Omental fat pad (tissue), 4 donors: ENCODE measurements around the gene XAGE5. TPM values are rescaled to one million over a fixed set of nuclear protein-coding genes. Genes with fewer than 3 reads are reported as not detected.
"Not testable (repeated sequence)": the region's sequence is repeated elsewhere in the genome, so short reads cannot be mapped to it uniquely, and the experiment has no call there.

Source experiments
- ATAC-seq: fragments of 150-250 bp; one replicate; pipeline ENCODE4 v1.9.1; 2016; ENCODE audit warnings: mild to moderate bottlenecking, moderate library complexity; ENCODE audit not compliant: low FRiP score
- DNase-seq: peaks from one replicate; pipeline ENCODE4 v3.0.0-alpha.2; 2019; ENCODE audit warnings: low spot score
- small RNA-seq: library from RNA; depleted of rRNA; stranded (forward); fragments of <200 nt; gene quantifications from one replicate; pipeline ENCODE3, GENCODE V24; 2016
- total RNA-seq, 4 donors: library from RNA; depleted of rRNA; stranded (reverse); fragments of >200 nt; gene quantifications; one replicate each; pipeline ENCODE4 v1.1.0, GENCODE V29; 2016
- TF ChIP-seq, protein P1 (sequence below), 3 donors: fragments of 450-650 bp; IDR thresholded peaks; one replicate each; pipeline ENCODE4 v1.5.1; 2016 to 2017; ENCODE audit warnings: antibody characterized with exemption in 3 of 3, mild to moderate bottlenecking in 3 of 3, moderate library complexity in 2 of 3

The XAGE5 gene
- total RNA-seq, 4 donors from 2014 or later, result not detected

DNA sequence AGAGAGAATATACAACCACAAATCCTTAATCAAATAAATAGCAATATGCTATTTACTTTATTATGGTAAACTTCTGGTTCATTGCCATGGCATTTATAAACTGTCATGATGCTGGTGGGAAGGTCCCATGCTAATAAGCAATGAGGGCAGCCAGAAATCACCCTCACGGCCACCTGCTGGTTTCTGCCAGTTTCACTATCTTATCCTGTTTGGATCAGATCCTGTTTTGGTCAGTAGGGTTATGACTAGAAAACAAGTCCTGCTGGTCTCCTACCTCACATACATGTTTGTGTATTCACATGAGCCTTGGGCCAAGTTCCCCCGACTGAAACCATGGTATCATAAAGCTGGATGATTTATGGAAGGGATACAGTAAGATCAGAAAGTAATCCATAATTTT is 28.1 kb downstream of the XAGE5 start:
- DNase-seq, result no peak
- TF ChIP-seq, protein P1, sequence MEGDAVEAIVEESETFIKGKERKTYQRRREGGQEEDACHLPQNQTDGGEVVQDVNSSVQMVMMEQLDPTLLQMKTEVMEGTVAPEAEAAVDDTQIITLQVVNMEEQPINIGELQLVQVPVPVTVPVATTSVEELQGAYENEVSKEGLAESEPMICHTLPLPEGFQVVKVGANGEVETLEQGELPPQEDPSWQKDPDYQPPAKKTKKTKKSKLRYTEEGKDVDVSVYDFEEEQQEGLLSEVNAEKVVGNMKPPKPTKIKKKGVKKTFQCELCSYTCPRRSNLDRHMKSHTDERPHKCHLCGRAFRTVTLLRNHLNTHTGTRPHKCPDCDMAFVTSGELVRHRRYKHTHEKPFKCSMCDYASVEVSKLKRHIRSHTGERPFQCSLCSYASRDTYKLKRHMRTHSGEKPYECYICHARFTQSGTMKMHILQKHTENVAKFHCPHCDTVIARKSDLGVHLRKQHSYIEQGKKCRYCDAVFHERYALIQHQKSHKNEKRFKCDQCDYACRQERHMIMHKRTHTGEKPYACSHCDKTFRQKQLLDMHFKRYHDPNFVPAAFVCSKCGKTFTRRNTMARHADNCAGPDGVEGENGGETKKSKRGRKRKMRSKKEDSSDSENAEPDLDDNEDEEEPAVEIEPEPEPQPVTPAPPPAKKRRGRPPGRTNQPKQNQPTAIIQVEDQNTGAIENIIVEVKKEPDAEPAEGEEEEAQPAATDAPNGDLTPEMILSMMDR (IDR thresholded peaks at IDR 0.05), result no peak
- no peak for ATAC-seq

DNA sequence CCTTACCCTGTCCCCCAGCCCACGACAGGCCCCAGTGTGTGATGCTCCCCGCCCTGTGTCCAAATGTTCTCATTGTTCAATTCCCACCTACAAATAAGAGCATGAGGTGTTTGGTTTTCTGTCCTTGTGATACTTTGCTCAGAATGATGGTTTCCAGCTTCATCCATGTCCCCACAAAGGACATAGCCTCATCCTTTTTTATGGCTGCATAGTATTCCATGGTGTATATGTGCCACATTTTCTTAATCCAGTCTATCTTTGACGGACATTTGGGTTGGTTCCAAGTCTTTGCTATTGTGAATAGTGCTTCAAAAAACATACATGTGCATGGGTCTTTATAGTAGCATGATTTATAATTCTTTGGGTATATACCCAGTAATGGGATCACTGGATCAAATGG is 32.5 kb downstream of the XAGE5 start:
- ATAC-seq, DNase-seq: not testable (repeated sequence)

- TF ChIP-seq, protein P1 (IDR thresholded peaks at IDR 0.05), result no peak
- DNase-seq (no peak), ATAC-seq (no peak)
Observed at GRCh38 chrX:52852110-52852860, 41.2 kb downstream of the XAGE5 start.

DNA sequence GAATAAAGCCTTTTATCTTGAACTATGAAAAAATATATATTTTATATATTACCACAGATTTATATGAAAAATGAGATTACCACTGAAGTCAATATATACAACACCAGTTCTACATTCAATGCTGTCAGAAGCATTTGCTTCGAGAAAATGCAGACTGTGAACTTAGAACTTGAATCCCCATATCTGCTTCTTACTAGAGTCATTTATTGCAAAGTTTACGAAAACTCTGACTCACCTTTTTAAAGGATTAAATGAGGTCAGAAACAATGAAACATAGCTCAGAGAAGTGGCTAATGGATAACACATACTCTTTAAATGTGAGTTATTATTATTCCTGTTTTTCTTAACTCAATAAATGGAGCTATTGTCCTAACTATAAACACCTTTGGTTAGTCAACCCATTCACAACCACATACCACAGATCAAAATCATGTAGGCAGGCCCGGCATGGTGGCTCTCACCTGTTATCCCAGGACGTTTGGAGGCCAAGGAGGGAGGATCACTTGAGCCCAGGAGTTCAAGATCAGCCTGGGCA is 46.0 kb downstream of the XAGE5 start:
- ATAC-seq, DNase-seq: not testable (repeated sequence)

GRCh38 chrX:52865343-52865998 is 54.4 kb downstream of the XAGE5 start:
- TF ChIP-seq, protein P1 (IDR thresholded peaks at IDR 0.05), result no peak
- DNase-seq (no peak), ATAC-seq (no peak)

Small RNAs within 50 kb of the gene (small RNA-seq; reads per million reads assigned to genes)
- gene AC244505.6 (not detected), gene AC244505.7 (not detected)

Other genes with a start within 250 kb of the XAGE5 start
- gene SSX7, start 156.4 kb upstream of the XAGE5 start, total RNA-seq, result not detected
- not detected for gene SSX2, start 104.1 kb upstream of the XAGE5 start, total RNA-seq
- not detected for gene SSX2B, start 60.0 kb upstream of the XAGE5 start, total RNA-seq
- not detected for gene SPANXN5, start 13.9 kb upstream of the XAGE5 start, total RNA-seq
- not detected for gene XAGE3, start 56.8 kb downstream of the XAGE5 start, total RNA-seq
- gene FAM156B, start 86.0 kb downstream of the XAGE5 start, total RNA-seq, result 10 to 100 TPM; 21.0 to 25.5 (median 24.5) TPM
- gene FAM156A, start 147.2 kb downstream of the XAGE5 start, total RNA-seq, result 10 to 100 TPM in 3 of 4 donors, 1 to 10 TPM in 1; 9.0 to 43.8 (median 15.2) TPM
- 1 to 10 TPM in 3 of 4 donors, under 1 TPM in 1; 0.72 to 2.0 (median 1.6) TPM for gene GPR173, start 237.5 kb downstream of the XAGE5 start, total RNA-seq